Esophagus muscularis mucosa (tissue), 4 donors: ENCODE results near the gene POMT1. TPM values are rescaled to one million over a fixed set of nuclear protein-coding genes. Genes with fewer than 3 reads are reported as not detected.
A peak's percentile ranks its signal among the peaks of the same experiment; 100 is the strongest.

Source experiments
- DNase-seq: peaks from one replicate; pipeline ENCODE4 v3.0.0-alpha.2; 2017; ENCODE audit errors: extremely low spot score
- H3K27ac ChIP-seq, 4 donors: fragments of 200-600 bp; sonication (generic); replicated peaks in 1 of 4; 1 replicate in 3 of 4; 2 replicates in 1 of 4; pipeline ENCODE4 v1.5.1; 2016 to 2019; ENCODE audit warnings: mild to moderate bottlenecking in 1 of 4
- H3K27me3 ChIP-seq, 4 donors: fragments of 200-600 bp; sonication (generic); one replicate each; pipeline versions ENCODE4 v1.5.1 to v1.6.0; 2016 to 2019
- H3K36me3 ChIP-seq, 4 donors: fragments of 200-600 bp; sonication (generic); one replicate each; pipeline ENCODE4 v1.5.1; 2016 to 2019
- H3K4me1 ChIP-seq, 4 donors: fragments of 200-600 bp; sonication (generic); one replicate each; pipeline ENCODE4 v1.5.1; 2016 to 2019
- H3K4me3 ChIP-seq, 4 donors: fragments of 200-600 bp; sonication (generic); 1 replicate in 2 of 4; 2 replicates in 2 of 4; pipeline ENCODE4 v1.5.1; 2016 to 2019; ENCODE audit warnings: mild to moderate bottlenecking in 4 of 4, moderate library complexity in 1 of 4
- H3K9me3 ChIP-seq, 4 donors: fragments of 200-600 bp; sonication (generic); 1 replicate in 3 of 4; 2 replicates in 1 of 4; pipeline ENCODE4 v1.5.1; 2016 to 2019
- CTCF ChIP-seq, 3 experiments: fragments of 200-600 bp in 2 of 3; fragments of 450-650 bp in 1 of 3; sonication (generic) in 2 of 3; IDR thresholded peaks; one replicate each; pipeline ENCODE4 v1.5.1; 2017 to 2019; ENCODE audit warnings: antibody characterized with exemption in 3 of 3, mild to moderate bottlenecking in 2 of 3, moderate library complexity in 1 of 3
- EP300 ChIP-seq: sonication (generic); formaldehyde crosslinking; IDR thresholded peaks from one replicate; pipeline ENCODE4 v1.6.1; 2017; ENCODE audit warnings: antibody characterized with exemption
- POLR2A ChIP-seq: fragments of 450-650 bp; IDR thresholded peaks from one replicate; pipeline ENCODE4 v1.6.1; 2017; ENCODE audit warnings: antibody characterized with exemption, moderate library complexity, mild to moderate bottlenecking, low read depth
- POLR2AphosphoS5 ChIP-seq, 2 donors: sonication (generic); formaldehyde crosslinking; IDR thresholded peaks; one replicate each; pipeline ENCODE4 v1.6.1; 2017; ENCODE audit warnings: antibody characterized with exemption in 2 of 2
- WGBS: methylation state at CpG from one replicate; pipeline ENCODE4 v1.1.5; 2018; 5-methylcytosine and 5-hydroxymethylcytosine counted together
- intact Hi-C: fragments of 100-400 bp; cut with DNase I; formaldehyde crosslinking; loops from one replicate; pipeline ENCODE4 v1.15.1; 2023
- total RNA-seq, 4 donors: library from RNA; depleted of rRNA; stranded (reverse); fragments of >200 nt; gene quantifications; one replicate each; pipeline versions ENCODE4 v1.1.0 to v1.2.1, GENCODE V29; 2016

The POMT1 gene
- total RNA-seq, 4 donors from 2014 or later: 22.6 to 39.2 (median 25.0) TPM

- no peak for DNase-seq
- H3K4me3 ChIP-seq: no peak overlapping the region
- no peaks in the 10 kb centered on the region for H3K9me3 ChIP-seq
- peak overlapping the region in 1 of 4 donors; percentile 30 for H3K27ac ChIP-seq
- peaks cover 29 to 37% (median 36%) of the 10 kb centered on the region in 4 donors for H3K4me1 ChIP-seq
- TF ChIP-seq EP300: no peak
- no peak for TF ChIP-seq POLR2A
- TF ChIP-seq CTCF (IDR thresholded peaks at IDR 0.05): peak; percentile 18 to 69 (median 57)
- intact Hi-C loops: loop anchor here (5.0 kb wide), 2 partner anchors 111 to 131 kb away; no protein-coding TSS in a partner anchor
- H3K27me3 ChIP-seq: no peaks in the 10 kb centered on the region
- H3K36me3 ChIP-seq: peaks cover 77 to 100% (median 98%) of the 10 kb centered on the region in 4 donors
- WGBS: 53% methylated on average over 12 of the region's 12 CpGs
These were observed 24.3 kb upstream of the POMT1 start for GRCh38 chr9:131478421-131478868.

GRCh38 chr9:131478911-131479310 lies 23.8 kb upstream of the POMT1 start:
- H3K36me3 ChIP-seq: peaks cover 77 to 100% (median 98%) of the 10 kb centered on the region in 4 donors

GRCh38 chr9:131480258-131480657 lies 22.5 kb upstream of the POMT1 start:
- TF ChIP-seq POLR2A (no peak), EP300 (no peak), CTCF (IDR thresholded peaks at IDR 0.05) (no peak), POLR2AphosphoS5 (IDR thresholded peaks at IDR 0.05) (no peak)
- no peak overlapping the region for H3K4me3 ChIP-seq
- H3K36me3 ChIP-seq: peaks cover 77 to 100% (median 98%) of the 10 kb centered on the region in 4 donors
- no peaks in the 10 kb centered on the region for H3K9me3 ChIP-seq
- no peak for DNase-seq
- no peaks in the 10 kb centered on the region for H3K27me3 ChIP-seq
- H3K27ac ChIP-seq: peak overlapping the region in 3 of 4 donors; percentile 78 to 83 (median 82)
- intact Hi-C loops: no loop called here
- H3K4me1 ChIP-seq: peaks cover 48 to 55% (median 54%) of the 10 kb centered on the region in 4 donors
- 100% methylated on average over 1 of the region's 1 CpG for WGBS

More at GRCh38 chr9:131478911-131479310, 23.8 kb upstream of the POMT1 start:
- 88% methylated on average over 10 of the region's 10 CpGs for WGBS
- Histone ChIP-seq H3K4me1 (peaks cover 34 to 42% (median 41%) of the 10 kb centered on the region in 4 donors), H3K9me3 (no peaks in the 10 kb centered on the region), H3K4me3 (no peak overlapping the region), H3K27ac (peak overlapping the region in 1 of 4 donors; percentile 30), H3K27me3 (no peaks in the 10 kb centered on the region)
- intact Hi-C loops: loop anchor here (5.0 kb wide), 2 partner anchors 112 to 132 kb away; no protein-coding TSS in a partner anchor
- TF ChIP-seq EP300 (no peak), POLR2A (no peak), POLR2AphosphoS5 (IDR thresholded peaks at IDR 0.05) (no peak), CTCF (IDR thresholded peaks at IDR 0.05) (no peak)
- no peak for DNase-seq

- H3K4me3 ChIP-seq: no peak overlapping the region
- H3K27me3 ChIP-seq: no peaks in the 10 kb centered on the region
- intact Hi-C loops: no loop called here
- 74% methylated on average over 16 of the region's 19 CpGs for WGBS
- TF ChIP-seq POLR2AphosphoS5 (IDR thresholded peaks at IDR 0.05) (no peak), EP300 (no peak), POLR2A (no peak), CTCF (IDR thresholded peaks at IDR 0.05) (no peak)
- peaks cover 71 to 100% (median 98%) of the 10 kb centered on the region in 4 donors for H3K36me3 ChIP-seq
- no peaks in the 10 kb centered on the region for H3K9me3 ChIP-seq
- no peak for DNase-seq
- peaks cover 59 to 70% (median 65%) of the 10 kb centered on the region in 4 donors for H3K4me1 ChIP-seq
- H3K27ac ChIP-seq: peak overlapping the region; percentile 76 to 83 (median 80)
These were observed 21.0 kb upstream of the POMT1 start for GRCh38 chr9:131481441-131482342.
